Smooth muscle cell (in vitro differentiated cells): ENCODE measurements around the gene PTCHD4. TPM values are rescaled to one million over a fixed set of nuclear protein-coding genes. Genes with fewer than 3 reads are reported as not detected.

Experiments
- DNase-seq: peaks from one replicate; lab custom pipeline; 2025; ENCODE audit not compliant: unreplicated experiment; lab: John Stamatoyannopoulos, UW
- H2AFZ ChIP-seq: fragments of 200-600 bp; sonication (generic); 2 replicates; pipeline ENCODE4 v1.6.0; 2016; ENCODE audit warnings: antibody characterized with exemption, low read depth, mild to moderate bottlenecking
- H3F3A ChIP-seq: fragments of 200-600 bp; sonication (generic); 2 replicates; pipeline ENCODE4 v1.6.0; 2017; ENCODE audit warnings: antibody characterized with exemption, low read depth
- H3K27ac ChIP-seq: fragments of 200-600 bp; sonication (generic); 2 replicates; pipeline ENCODE4 v1.5.1; 2016; ENCODE audit warnings: low read depth, mild to moderate bottlenecking
- H3K27me3 ChIP-seq: fragments of 200-600 bp; sonication (generic); 2 replicates; pipeline ENCODE4 v1.6.1; 2016; ENCODE audit warnings: low read depth, mild to moderate bottlenecking
- H3K36me3 ChIP-seq: fragments of 200-600 bp; sonication (generic); 2 replicates; pipeline ENCODE4 v1.5.1; 2016; ENCODE audit warnings: low read depth
- H3K4me1 ChIP-seq: fragments of 200-600 bp; sonication (generic); 2 replicates; pipeline ENCODE4 v1.5.1; 2016; ENCODE audit warnings: low read depth
- H3K4me2 ChIP-seq: fragments of 200-600 bp; sonication (generic); 2 replicates; pipeline ENCODE4 v1.6.0; 2016; ENCODE audit warnings: mild to moderate bottlenecking
- H3K4me3 ChIP-seq: fragments of 200-600 bp; sonication (generic); 2 replicates; pipeline ENCODE4 v1.5.1; 2016; ENCODE audit warnings: mild to moderate bottlenecking
- H3K79me2 ChIP-seq: fragments of 200-600 bp; sonication (generic); 2 replicates; pipeline ENCODE4 v1.6.0; 2016; ENCODE audit warnings: low read depth, mild to moderate bottlenecking
- H3K9ac ChIP-seq: fragments of 200-600 bp; sonication (generic); 2 replicates; pipeline ENCODE4 v1.6.0; 2016; ENCODE audit warnings: low read depth
- H3K9me3 ChIP-seq: fragments of 200-600 bp; sonication (generic); replicated peaks from 2 replicates; pipeline ENCODE4 v1.5.1; 2016; ENCODE audit warnings: low read depth
- H4K20me1 ChIP-seq: fragments of 200-600 bp; sonication (generic); 2 replicates; pipeline ENCODE4 v1.6.0; 2016; ENCODE audit warnings: low read depth
- CTCF ChIP-seq: fragments of 200-600 bp; sonication (generic); IDR thresholded peaks from 2 replicates; pipeline ENCODE4 v1.5.1; 2017; ENCODE audit warnings: borderline replicate concordance, mild to moderate bottlenecking, antibody characterized with exemption; ENCODE audit not compliant: insufficient read depth, poor library complexity, severe bottlenecking
- WGBS: methylation state at CpG from one replicate; pipeline ENCODE4 v1.1.7; 2016; ENCODE audit warnings: low lambda C conversion rate; 5-methylcytosine and 5-hydroxymethylcytosine counted together
- polyA plus RNA-seq: library from polyadenylated mRNA; unstranded; fragments of >200 nt; fragmentation: Nextera tagmentation; extraction: Ambion mirVana; gene quantifications from 2 replicates; pipeline ENCODE4 v1.2.1, GENCODE V29; 2016
- total RNA-seq: library from RNA; depleted of rRNA; stranded (reverse); fragments of >200 nt; gene quantifications from 2 replicates; pipeline ENCODE4 v1.2.3, GENCODE V29; 2014

Gene PTCHD4
- total and polyA plus RNA-seq, 2 experiments from 2014 or later: 5.7 to 11.6 TPM

DNA sequence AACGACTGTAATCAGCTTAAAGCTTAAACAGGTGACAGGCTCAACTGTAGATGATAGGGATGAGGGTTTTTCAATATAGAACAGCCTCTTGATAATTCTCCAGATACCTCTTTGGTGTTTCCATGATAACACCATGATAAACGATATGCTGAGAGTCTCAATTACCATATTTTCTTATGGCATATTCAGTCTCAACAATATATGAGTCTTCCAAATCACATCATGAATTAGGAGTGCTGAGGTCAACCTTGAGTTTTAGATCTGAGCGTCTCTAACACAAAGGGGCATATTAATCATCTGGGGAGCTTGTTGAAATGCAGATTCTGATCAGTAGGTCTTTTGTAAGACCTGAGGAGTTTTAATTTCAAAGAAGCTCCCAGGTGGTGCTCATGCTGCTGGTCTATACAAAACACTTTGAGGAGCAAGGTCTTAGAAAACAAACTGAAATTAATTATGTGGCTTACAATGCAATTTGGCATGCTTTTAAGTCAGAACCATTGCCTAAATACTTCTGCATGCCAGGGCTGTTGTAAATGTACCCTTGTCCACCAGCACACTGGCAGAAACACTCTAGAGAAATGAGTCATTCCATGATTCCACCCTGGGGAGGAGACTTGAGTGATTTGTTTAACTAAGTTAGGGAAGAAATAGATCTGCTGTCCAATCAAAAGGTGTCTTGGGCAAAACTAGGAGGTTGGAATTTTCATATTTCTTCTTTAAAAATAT lies 49.6 kb downstream of the PTCHD4 start:
- no peak overlapping the region for H2AFZ ChIP-seq
- no peaks in the 10 kb centered on the region for H4K20me1 ChIP-seq
- no peaks in the 10 kb centered on the region for H3K9me3 ChIP-seq
- no peak overlapping the region for H3K4me2 ChIP-seq
- no peak for TF ChIP-seq CTCF
- H3K4me3 ChIP-seq: no peak overlapping the region
- H3K36me3 ChIP-seq: no peaks in the 10 kb centered on the region
- H3K9ac ChIP-seq: no peak overlapping the region
- no peaks in the 10 kb centered on the region for H3F3A ChIP-seq
- no peak for DNase-seq
- H3K4me1 ChIP-seq: no peaks in the 10 kb centered on the region
- H3K27me3 ChIP-seq: no peaks in the 10 kb centered on the region
- 69% methylated on average over 3 of the region's 3 CpGs for WGBS
- H3K27ac ChIP-seq: no peak overlapping the region
- H3K79me2 ChIP-seq: no peaks in the 10 kb centered on the region
